Measurements from ENCODE around the gene LIMS2.

DNA sequence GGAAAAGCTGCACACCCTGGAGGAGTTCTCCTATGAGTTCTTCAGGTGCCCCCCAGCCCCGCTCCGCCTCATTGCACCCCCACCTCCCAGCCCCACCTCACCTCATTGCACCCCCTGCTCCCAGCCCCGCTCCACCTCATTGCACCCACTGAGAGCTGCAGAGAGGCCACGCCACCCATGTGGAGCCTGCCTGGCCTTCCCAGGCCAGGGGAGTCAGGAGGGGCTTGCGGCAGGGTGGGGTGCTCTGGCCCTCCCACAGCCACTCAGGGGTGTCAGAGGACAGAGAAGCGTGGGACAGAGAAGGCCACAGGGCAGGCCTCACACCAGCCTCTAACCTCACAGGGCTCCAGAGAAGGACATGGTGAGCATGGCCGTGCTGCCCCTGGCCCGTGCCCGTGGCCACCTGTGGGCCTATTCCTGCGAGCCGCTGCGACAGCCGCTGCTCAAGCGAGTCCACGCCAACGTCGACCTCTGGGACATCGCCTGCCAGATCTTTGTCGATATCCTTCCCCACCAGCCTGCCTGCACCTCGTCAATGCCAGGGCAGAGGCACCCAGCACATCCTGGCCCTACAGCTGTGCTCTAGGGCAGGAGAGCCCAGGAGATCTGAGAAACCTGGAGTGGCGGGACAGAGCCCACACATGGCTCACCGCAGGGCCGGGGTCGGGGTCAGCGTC lies 44.3 kb downstream of the LIMS2 start:
- no peak for TF ChIP-seq ZNF274 (IDR thresholded peaks at IDR 0.05; ENCODE audit: low read depth, low read length)
- TF ChIP-seq YY1 (IDR thresholded peaks at IDR 0.05; ENCODE audit: insufficient read depth, insufficient read length) = no peak
- no peak for TF ChIP-seq SUZ12 (IDR thresholded peaks at IDR 0.05; ENCODE audit: extremely low read depth, insufficient read depth, insufficient read length)

Measured in NT2/D1 (cell line).